ENCODE data around the gene RAB32. TPM values are rescaled to one million over a fixed set of nuclear protein-coding genes. Genes with fewer than 3 reads are reported as not detected.
"Not testable (repeated sequence)": the region's sequence is repeated elsewhere in the genome, so short reads cannot be mapped to it uniquely, and the experiment has no call there.

RAB32 gene
- total and polyA plus RNA-seq, 3 experiments from 2014 or later, result 0.51 to 0.53 TPM; not detected in 1

DNA sequence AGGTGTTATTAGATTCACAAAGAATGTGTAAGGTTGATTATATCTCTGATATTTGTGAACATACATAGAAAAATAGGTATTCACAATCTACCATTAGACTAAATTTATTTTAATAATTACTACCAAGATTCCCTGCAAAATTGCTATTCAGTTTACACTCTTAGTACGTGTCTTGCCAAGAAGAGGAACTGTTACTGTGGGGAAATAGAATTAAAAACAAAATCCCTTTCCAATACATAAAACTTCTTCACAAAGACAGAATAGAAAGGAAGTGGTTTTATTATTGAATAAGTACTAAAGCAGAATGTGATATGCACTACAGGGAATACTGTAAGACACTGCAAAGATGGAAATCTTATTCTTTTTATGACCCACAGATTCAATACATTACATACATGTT, 17.0 kb downstream of the RAB32 start:
- Histone ChIP-seq H3K27ac (ENCODE audit: low read depth, low read length) (no peak overlapping the region), H3K4me3 (ENCODE audit: low read length) (no peak overlapping the region), H3K36me3 (ENCODE audit: insufficient read depth, low read length) (no peaks in the 10 kb centered on the region), H3K27me3 (ENCODE audit: insufficient read depth, low read length, poor library complexity, severe bottlenecking) (no peaks in the 10 kb centered on the region), H3K4me1 (ENCODE audit: insufficient read depth, low read length) (no peaks in the 10 kb centered on the region), H3K9me3 (ENCODE audit: low read length) (no peaks in the 10 kb centered on the region)
- Mint-ChIP-seq H3K36me3 (no peaks in the 10 kb centered on the region), H3K27ac (no peak overlapping the region), H3K4me1 (no peaks in the 10 kb centered on the region), H3K9me3 (no peaks in the 10 kb centered on the region), H3K4me3 (no peak overlapping the region), H3K27me3 (no peaks in the 10 kb centered on the region)
- DNase-seq, result no peak
- CTCF ChIA-PET, result no interaction called here
- POLR2A ChIA-PET, result no interaction called here

DNA sequence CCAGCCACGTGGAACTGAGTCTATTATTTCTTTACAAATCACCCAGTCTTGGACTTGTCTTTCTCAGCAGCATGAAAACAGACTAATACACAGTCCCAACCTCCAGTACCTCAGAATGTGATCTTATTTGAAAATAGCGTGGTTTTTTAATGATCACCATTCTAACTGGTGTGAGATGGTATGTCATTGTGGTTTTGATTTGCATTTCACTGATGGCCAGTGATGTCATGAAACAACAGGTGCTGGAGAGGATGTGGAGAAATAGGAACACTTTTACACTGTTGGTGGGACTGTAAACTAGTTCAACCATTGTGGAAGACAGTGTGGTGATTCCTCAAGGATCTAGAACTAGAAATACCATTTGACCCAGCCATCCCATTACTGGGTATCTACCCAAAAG, 23.0 kb downstream of the RAB32 start:
- H3K4me1 ChIP-seq (ENCODE audit: insufficient read depth, low read length); H3K27me3 ChIP-seq (ENCODE audit: insufficient read depth, low read length, poor library complexity, severe bottlenecking); H3K27me3 Mint-ChIP-seq; POLR2A ChIA-PET; H3K27ac ChIP-seq (ENCODE audit: low read depth, low read length); H3K27ac Mint-ChIP-seq; H3K4me3 ChIP-seq (ENCODE audit: low read length); H3K4me1 Mint-ChIP-seq; H3K4me3 Mint-ChIP-seq; H3K36me3 ChIP-seq (ENCODE audit: insufficient read depth, low read length); H3K9me3 ChIP-seq (ENCODE audit: low read length); CTCF ChIA-PET; DNase-seq; H3K36me3 Mint-ChIP-seq: not testable (repeated sequence)
- H3K9me3 Mint-ChIP-seq, result peaks cover 2 to 16% (median 4%) of the 10 kb centered on the region in 5 donors

DNA sequence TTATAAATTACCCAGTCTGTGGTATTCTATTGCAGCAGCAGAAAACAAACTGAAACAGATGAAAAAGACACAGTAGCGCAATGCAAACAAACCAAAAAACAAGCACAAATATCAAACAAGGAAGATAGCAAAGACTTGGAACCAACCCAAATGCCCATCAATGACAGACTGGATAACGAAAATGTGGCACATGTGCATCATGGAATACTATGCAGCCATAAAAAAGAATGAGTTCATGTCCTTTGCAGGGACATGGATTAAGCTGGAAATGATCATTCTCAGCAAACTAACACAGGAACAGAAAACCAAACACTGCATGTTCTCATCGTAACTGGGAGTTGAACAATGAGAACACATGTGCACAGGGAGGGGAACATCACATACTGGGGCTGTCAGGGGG, 25.0 kb downstream of the RAB32 start:
- POLR2A ChIA-PET; H3K27ac ChIP-seq (ENCODE audit: low read depth, low read length); H3K27me3 Mint-ChIP-seq; H3K4me3 Mint-ChIP-seq; H3K36me3 Mint-ChIP-seq; H3K27me3 ChIP-seq (ENCODE audit: insufficient read depth, low read length, poor library complexity, severe bottlenecking); H3K9me3 ChIP-seq (ENCODE audit: low read length); H3K36me3 ChIP-seq (ENCODE audit: insufficient read depth, low read length); H3K4me1 ChIP-seq (ENCODE audit: insufficient read depth, low read length); CTCF ChIA-PET; DNase-seq; H3K4me1 Mint-ChIP-seq; H3K4me3 ChIP-seq (ENCODE audit: low read length): not testable (repeated sequence)
- Mint-ChIP-seq H3K27ac (peak overlapping the region in 1 of 8 donors; percentile 69), H3K9me3 (peaks cover 4 to 24% (median 5%) of the 10 kb centered on the region in 5 donors)

DNA sequence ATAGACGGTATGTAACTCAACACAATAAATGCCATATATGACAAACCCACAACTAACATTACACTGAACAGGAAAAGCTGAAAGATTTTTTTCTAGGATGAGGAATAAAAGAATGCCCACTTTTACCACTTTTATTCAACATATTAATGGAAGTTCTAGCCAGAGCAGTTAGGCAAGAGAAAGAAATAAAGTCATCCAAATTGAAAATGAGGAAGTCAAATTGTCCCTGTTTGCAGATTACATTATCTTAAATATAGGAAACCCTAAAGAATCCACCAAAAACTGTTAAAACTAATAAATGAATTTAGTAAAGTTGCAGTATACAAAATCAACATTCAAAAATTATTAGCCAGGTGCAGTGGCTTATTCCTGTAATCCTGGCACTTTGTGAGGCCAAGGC, 30.6 kb downstream of the RAB32 start:
- Mint-ChIP-seq H3K27me3 (no peaks in the 10 kb centered on the region), H3K4me1 (no peaks in the 10 kb centered on the region), H3K27ac (no peak overlapping the region), H3K9me3 (peaks cover 3 to 31% (median 4%) of the 10 kb centered on the region in 5 donors), H3K4me3 (no peak overlapping the region), H3K36me3 (no peaks in the 10 kb centered on the region)
- ChIA-PET CTCF (no interaction called here), POLR2A (no interaction called here)
- H3K4me1 ChIP-seq (ENCODE audit: insufficient read depth, low read length), result no peaks in the 10 kb centered on the region
- H3K27ac ChIP-seq (ENCODE audit: low read depth, low read length), result no peak overlapping the region
- H3K27me3 ChIP-seq (ENCODE audit: insufficient read depth, low read length, poor library complexity, severe bottlenecking), result no peaks in the 10 kb centered on the region
- H3K36me3 ChIP-seq (ENCODE audit: insufficient read depth, low read length), result no peaks in the 10 kb centered on the region
- DNase-seq, result no peak
- no peak overlapping the region for H3K4me3 ChIP-seq (ENCODE audit: low read length)
- no peaks in the 10 kb centered on the region for H3K9me3 ChIP-seq (ENCODE audit: low read length)

- Mint-ChIP-seq H3K4me3 (no peak overlapping the region), H3K4me1 (no peaks in the 10 kb centered on the region), H3K9me3 (peaks cover 0 to 18% (median 0%) of the 10 kb centered on the region in 5 donors), H3K27me3 (no peaks in the 10 kb centered on the region), H3K36me3 (no peaks in the 10 kb centered on the region), H3K27ac (no peak overlapping the region)
- H3K9me3 ChIP-seq (ENCODE audit: low read length), result no peaks in the 10 kb centered on the region
- no peak overlapping the region for H3K27ac ChIP-seq (ENCODE audit: low read depth, low read length)
- ChIA-PET POLR2A (no interaction called here), CTCF (no interaction called here)
- H3K4me1 ChIP-seq (ENCODE audit: insufficient read depth, low read length), result no peaks in the 10 kb centered on the region
- H3K4me3 ChIP-seq (ENCODE audit: low read length), result no peak overlapping the region
- no peak for DNase-seq
- no peaks in the 10 kb centered on the region for H3K27me3 ChIP-seq (ENCODE audit: insufficient read depth, low read length, poor library complexity, severe bottlenecking)
- H3K36me3 ChIP-seq (ENCODE audit: insufficient read depth, low read length), result no peaks in the 10 kb centered on the region
Observed at GRCh38 chr6:146578054-146578453, 34.4 kb downstream of the RAB32 start.

DNA sequence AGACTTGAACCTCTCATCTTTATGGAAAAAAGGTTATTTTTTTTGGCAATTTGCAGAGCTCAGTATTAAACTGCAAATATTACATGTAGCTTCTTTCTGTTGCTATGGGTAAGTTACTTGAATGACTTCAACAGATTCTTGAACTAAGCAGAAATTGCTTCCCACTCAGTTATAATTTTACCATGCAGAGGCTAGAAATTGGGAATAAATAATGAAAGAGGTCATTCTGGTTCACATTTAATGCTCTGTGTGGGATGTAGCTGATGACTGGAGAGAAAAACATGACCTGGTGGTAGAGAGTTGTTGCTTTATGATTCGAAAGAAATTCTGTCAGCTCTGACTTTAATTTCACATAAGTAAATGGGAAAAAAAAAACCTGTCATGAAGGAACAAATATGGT, 38.3 kb downstream of the RAB32 start:
- Mint-ChIP-seq H3K27me3 (no peaks in the 10 kb centered on the region), H3K27ac (no peak overlapping the region), H3K4me1 (no peaks in the 10 kb centered on the region), H3K36me3 (no peaks in the 10 kb centered on the region), H3K4me3 (no peak overlapping the region), H3K9me3 (peaks cover 0 to 6% (median 0%) of the 10 kb centered on the region in 5 donors)
- no peak for DNase-seq
- ChIA-PET CTCF (no interaction called here), POLR2A (no interaction called here)
- Histone ChIP-seq H3K9me3 (ENCODE audit: low read length) (no peaks in the 10 kb centered on the region), H3K36me3 (ENCODE audit: insufficient read depth, low read length) (no peaks in the 10 kb centered on the region), H3K27me3 (ENCODE audit: insufficient read depth, low read length, poor library complexity, severe bottlenecking) (no peaks in the 10 kb centered on the region), H3K4me3 (ENCODE audit: low read length) (no peak overlapping the region), H3K4me1 (ENCODE audit: insufficient read depth, low read length) (no peaks in the 10 kb centered on the region), H3K27ac (ENCODE audit: low read depth, low read length) (no peak overlapping the region)

GRCh38 chr6:146582857-146583256, 39.2 kb downstream of the RAB32 start:
- Mint-ChIP-seq H3K4me3 (no peak overlapping the region), H3K27ac (no peak overlapping the region), H3K4me1 (no peaks in the 10 kb centered on the region), H3K36me3 (no peaks in the 10 kb centered on the region), H3K27me3 (no peaks in the 10 kb centered on the region), H3K9me3 (peaks cover 0 to 6% (median 0%) of the 10 kb centered on the region in 5 donors)
- DNase-seq, result no peak
- no peaks in the 10 kb centered on the region for H3K36me3 ChIP-seq (ENCODE audit: insufficient read depth, low read length)
- ChIA-PET CTCF (no interaction called here), POLR2A (no interaction called here)
- H3K27ac ChIP-seq (ENCODE audit: low read depth, low read length), result no peak overlapping the region
- H3K27me3 ChIP-seq (ENCODE audit: insufficient read depth, low read length, poor library complexity, severe bottlenecking), result no peaks in the 10 kb centered on the region
- H3K4me3 ChIP-seq (ENCODE audit: low read length), result no peak overlapping the region
- no peaks in the 10 kb centered on the region for H3K9me3 ChIP-seq (ENCODE audit: low read length)
- H3K4me1 ChIP-seq (ENCODE audit: insufficient read depth, low read length), result no peaks in the 10 kb centered on the region

GRCh38 chr6:146583966-146584365, 40.3 kb downstream of the RAB32 start:
- no peaks in the 10 kb centered on the region for H3K27me3 Mint-ChIP-seq
- H3K4me3 ChIP-seq (ENCODE audit: low read length), result no peak overlapping the region

DNA sequence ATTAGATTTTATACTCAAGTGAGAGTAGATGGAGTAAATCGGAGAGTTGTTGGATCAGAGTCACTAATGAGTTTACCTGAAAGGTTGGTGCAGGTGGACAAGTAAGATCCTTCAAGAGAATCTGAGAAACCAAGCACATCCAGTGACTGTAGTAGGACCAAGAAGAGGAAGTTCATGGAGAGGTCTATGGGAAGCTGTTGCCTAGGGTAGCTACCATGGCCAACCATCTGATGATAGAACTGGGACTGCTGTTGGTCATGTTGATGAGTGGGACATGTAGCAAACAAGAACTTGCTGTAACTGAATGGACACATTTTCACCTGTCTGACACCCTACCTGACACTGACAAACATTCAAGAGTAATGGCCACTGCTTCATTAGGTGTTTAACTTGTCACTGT, 43.8 kb downstream of the RAB32 start:
- no peak overlapping the region for H3K4me3 ChIP-seq (ENCODE audit: low read length)
- Mint-ChIP-seq H3K9me3 (peaks cover 0 to 6% (median 0%) of the 10 kb centered on the region in 5 donors), H3K27ac (no peak overlapping the region), H3K4me1 (no peaks in the 10 kb centered on the region), H3K36me3 (no peaks in the 10 kb centered on the region), H3K27me3 (no peaks in the 10 kb centered on the region), H3K4me3 (no peak overlapping the region)
- ChIA-PET CTCF (no interaction called here), POLR2A (no interaction called here)
- H3K4me1 ChIP-seq (ENCODE audit: insufficient read depth, low read length), result no peaks in the 10 kb centered on the region
- no peaks in the 10 kb centered on the region for H3K36me3 ChIP-seq (ENCODE audit: insufficient read depth, low read length)
- no peak overlapping the region for H3K27ac ChIP-seq (ENCODE audit: low read depth, low read length)
- no peak for DNase-seq
- no peaks in the 10 kb centered on the region for H3K27me3 ChIP-seq (ENCODE audit: insufficient read depth, low read length, poor library complexity, severe bottlenecking)
- H3K9me3 ChIP-seq (ENCODE audit: low read length), result no peaks in the 10 kb centered on the region

More at GRCh38 chr6:146583966-146584365, 40.3 kb downstream of the RAB32 start:
- POLR2A ChIA-PET, result no interaction called here
- Mint-ChIP-seq H3K4me1 (no peaks in the 10 kb centered on the region), H3K27ac (no peak overlapping the region), H3K9me3 (peaks cover 0 to 6% (median 0%) of the 10 kb centered on the region in 5 donors), H3K4me3 (no peak overlapping the region), H3K36me3 (no peaks in the 10 kb centered on the region)
- H3K36me3 ChIP-seq (ENCODE audit: insufficient read depth, low read length), result no peaks in the 10 kb centered on the region
- no peaks in the 10 kb centered on the region for H3K27me3 ChIP-seq (ENCODE audit: insufficient read depth, low read length, poor library complexity, severe bottlenecking)
- no peaks in the 10 kb centered on the region for H3K9me3 ChIP-seq (ENCODE audit: low read length)
- CTCF ChIA-PET, result no interaction called here
- H3K27ac ChIP-seq (ENCODE audit: low read depth, low read length), result no peak overlapping the region
- H3K4me1 ChIP-seq (ENCODE audit: insufficient read depth, low read length), result no peaks in the 10 kb centered on the region
- DNase-seq, result no peak

All from CD8-positive, alpha-beta memory T cell (primary cell).